CD14-positive monocyte (primary cell): ENCODE measurements around the gene SMURF2. TPM values are rescaled to one million over a fixed set of nuclear protein-coding genes. Genes with fewer than 3 reads are reported as not detected.

ENCODE experiments used
- DNase-seq, 3 donors: peaks; one replicate each; pipeline ENCODE4 v3.0.0-alpha.2; 2011 to 2022
- H2AFZ ChIP-seq: 2 replicates; pipeline ENCODE4 v1.6.0; 2012; ENCODE audit warnings: mild to moderate bottlenecking, low read depth, low read length, inconsistent platforms; ENCODE audit not compliant: insufficient read depth, poor library complexity, severe bottlenecking
- H3K27ac ChIP-seq, 2 donors: 1 replicate in 1 of 2; 2 replicates in 1 of 2; pipeline ENCODE4 v1.5.1; 2012 to 2013; ENCODE audit warnings: low read length in 2 of 2, control low read depth in 1 of 2, inconsistent platforms in 1 of 2, low read depth in 1 of 2, mild to moderate bottlenecking in 1 of 2
- H3K27me3 ChIP-seq, 2 donors: one replicate each; pipeline versions ENCODE4 v1.6.0 to v1.6.1; 2011 to 2013; ENCODE audit warnings: low read length in 2 of 2; ENCODE audit not compliant: control insufficient read depth in 2 of 2, insufficient read depth in 2 of 2
- H3K36me3 ChIP-seq, 2 donors: replicated peaks in 1 of 2; 1 replicate in 1 of 2; 2 replicates in 1 of 2; pipeline versions ENCODE4 v1.5.1 to v1.6.1; 2012 to 2013; ENCODE audit warnings: low read length in 2 of 2, control low read depth in 1 of 2, inconsistent platforms in 1 of 2, mild to moderate bottlenecking in 1 of 2; ENCODE audit not compliant: insufficient read depth in 2 of 2, control insufficient read depth in 1 of 2
- H3K4me1 ChIP-seq, 2 donors: 1 replicate in 1 of 2; 2 replicates in 1 of 2; pipeline versions ENCODE4 v1.5.1 to v1.6.1; 2012 to 2013; ENCODE audit warnings: low read length in 2 of 2, control low read depth in 1 of 2, inconsistent platforms in 1 of 2, mild to moderate bottlenecking in 1 of 2, moderate library complexity in 1 of 2; ENCODE audit not compliant: insufficient read depth in 2 of 2, control insufficient read depth in 1 of 2
- H3K4me2 ChIP-seq: replicated peaks from 2 replicates; pipeline ENCODE3; 2012; ENCODE audit warnings: low read length, moderate library complexity, mild to moderate bottlenecking; ENCODE audit not compliant: poor library complexity, severe bottlenecking; ENCODE audit errors: extremely low read depth
- H3K4me3 ChIP-seq, 3 experiments: fragments of 200-600 bp in 1 of 3; sonication (generic) in 1 of 3; replicated peaks in 1 of 3; 1 replicate in 2 of 3; 2 replicates in 1 of 3; pipeline ENCODE4 v1.5.1; 2011 to 2013; ENCODE audit warnings: low read length in 3 of 3, mild to moderate bottlenecking in 3 of 3, control low read depth in 2 of 3, low read depth in 2 of 3, inconsistent platforms in 1 of 3, moderate library complexity in 1 of 3
- H3K79me2 ChIP-seq: 2 replicates; pipeline ENCODE4 v1.6.0; 2012; ENCODE audit warnings: mild to moderate bottlenecking, control low read depth, inconsistent platforms, low read length, moderate library complexity; ENCODE audit not compliant: insufficient read depth
- H3K9ac ChIP-seq: 2 replicates; pipeline ENCODE4 v1.6.0; 2017; ENCODE audit warnings: low read length, mild to moderate bottlenecking; ENCODE audit not compliant: insufficient read depth, poor library complexity, severe bottlenecking
- H3K9me3 ChIP-seq, 2 donors: replicated peaks in 1 of 2; 1 replicate in 1 of 2; 2 replicates in 1 of 2; pipeline versions ENCODE4 v1.5.1 to v1.6.1; 2012 to 2013; ENCODE audit warnings: low read length in 2 of 2, control low read depth in 1 of 2; ENCODE audit not compliant: control insufficient read depth in 1 of 2, insufficient read depth in 1 of 2
- H4K20me1 ChIP-seq: 2 replicates; pipeline ENCODE4 v1.6.0; 2012; ENCODE audit warnings: mild to moderate bottlenecking, low read length, control low read depth, moderate library complexity; ENCODE audit not compliant: insufficient read depth
- H3K27ac Mint-ChIP-seq, 7 donors: one replicate each; pipeline ENCODE4 v1.8.0; 2020; ENCODE audit warnings: mild to moderate bottlenecking in 7 of 7, mixed read lengths in 7 of 7, moderate library complexity in 6 of 7, inconsistent platforms in 2 of 7
- H3K27me3 Mint-ChIP-seq, 3 donors: one replicate each; pipeline ENCODE4 v1.8.0; 2021 to 2022; ENCODE audit warnings: low read depth in 3 of 3, mild to moderate bottlenecking in 3 of 3, mixed read lengths in 3 of 3, moderate library complexity in 3 of 3, inconsistent platforms in 1 of 3
- H3K36me3 Mint-ChIP-seq, 2 donors: one replicate each; pipeline ENCODE4 v1.8.0; 2020; ENCODE audit warnings: mixed read lengths in 2 of 2, inconsistent platforms in 1 of 2, mild to moderate bottlenecking in 1 of 2
- H3K4me1 Mint-ChIP-seq: one replicate; pipeline ENCODE4 v1.8.0; 2020; ENCODE audit warnings: mild to moderate bottlenecking, mixed read lengths
- H3K4me3 Mint-ChIP-seq, 2 donors: one replicate each; pipeline ENCODE4 v1.8.0; 2020; ENCODE audit warnings: mild to moderate bottlenecking in 2 of 2, mixed read lengths in 2 of 2, moderate library complexity in 1 of 2
- H3K9me3 Mint-ChIP-seq, 7 donors: one replicate each; pipeline ENCODE4 v1.8.0; 2020 to 2022; ENCODE audit warnings: mixed read lengths in 7 of 7, mild to moderate bottlenecking in 6 of 7, moderate library complexity in 6 of 7, inconsistent platforms in 2 of 7
- WGBS: methylation state at CpG from one replicate; pipeline ENCODE4 v1.1.5; 2013; ENCODE audit warnings: missing lambda C conversion rate; ENCODE audit not compliant: insufficient coverage; 5-methylcytosine and 5-hydroxymethylcytosine counted together
- intact Hi-C, 2 donors: fragments of 100-400 bp; cut with micrococcal nuclease; formaldehyde crosslinking; loops; one replicate each; pipeline versions ENCODE4 v1.15.0 to v1.15.1; 2023
- polyA plus RNA-seq, 3 donors: library from polyadenylated mRNA; depleted of rRNA in 1 of 3; unstranded in 2 of 3; stranded (reverse) in 1 of 3; fragments of 300-500 nt in 2 of 3; fragments of >200 nt in 1 of 3; fragmentation: Illumina TruSeq in 2 of 3; gene quantifications; 1 replicate in 2 of 3; 2 replicates in 1 of 3; pipeline ENCODE4 v1.2.3, GENCODE V29; 2012 to 2021
- TF ChIP-seq, protein P1 (sequence below): fragments of 200-600 bp; IDR thresholded peaks from one replicate; pipeline ENCODE4 v1.8.0; 2022; ENCODE audit warnings: antibody characterized with exemption, mild to moderate bottlenecking

Gene SMURF2
- polyA plus RNA-seq, 3 donors = 2.2 to 12.9 (median 4.5) TPM

DNA sequence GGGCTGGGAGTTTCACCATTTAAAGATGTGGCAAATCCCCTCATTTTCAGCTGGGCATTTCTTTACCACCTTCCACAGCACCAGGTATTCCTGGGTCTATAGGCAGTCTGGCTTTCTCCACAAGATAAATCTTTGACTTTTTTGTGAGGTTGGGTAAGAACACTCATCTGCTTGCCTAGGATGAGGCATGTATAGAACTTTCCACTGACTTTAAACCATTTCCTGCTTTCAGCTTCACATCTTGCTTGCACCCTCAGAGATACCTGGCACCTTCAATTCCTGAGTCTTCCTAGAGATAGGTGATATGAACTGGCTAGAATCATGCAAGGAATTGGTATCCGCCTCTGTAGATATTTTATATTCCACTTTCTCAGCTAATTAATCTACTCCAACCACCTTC lies 27.9 kb downstream of the SMURF2 start:
- no peaks in the 10 kb centered on the region for H3K9me3 Mint-ChIP-seq
- H3K36me3 ChIP-seq = no peaks in the 10 kb centered on the region
- H3K27me3 Mint-ChIP-seq = peaks cover 0 to 3% (median 0%) of the 10 kb centered on the region in 3 donors
- no peak for DNase-seq
- no peak overlapping the region for H3K4me3 Mint-ChIP-seq
- no peak overlapping the region for H3K4me3 ChIP-seq
- H3K9ac ChIP-seq = no peak overlapping the region
- H3K27ac Mint-ChIP-seq = peak overlapping the region in 1 of 7 donors; percentile 15
- H2AFZ ChIP-seq = no peak overlapping the region
- H3K9me3 ChIP-seq = no peaks in the 10 kb centered on the region
- H3K4me1 Mint-ChIP-seq = peaks cover 47% of the 10 kb centered on the region
- intact Hi-C loops = no loop called here
- peaks cover 92% of the 10 kb centered on the region for H3K79me2 ChIP-seq
- no peaks in the 10 kb centered on the region for H3K27me3 ChIP-seq
- no CpG with 5 or more reads among the region's 1 CpG for WGBS
- peaks cover 100% of the 10 kb centered on the region for H4K20me1 ChIP-seq
- H3K27ac ChIP-seq = no peak overlapping the region
- peaks cover 0 to 13% of the 10 kb centered on the region in 2 donors for H3K36me3 Mint-ChIP-seq
- no peak overlapping the region for H3K4me2 ChIP-seq
- H3K4me1 ChIP-seq = peaks cover 14 to 29% of the 10 kb centered on the region in 2 donors
- TF ChIP-seq, protein P1, sequence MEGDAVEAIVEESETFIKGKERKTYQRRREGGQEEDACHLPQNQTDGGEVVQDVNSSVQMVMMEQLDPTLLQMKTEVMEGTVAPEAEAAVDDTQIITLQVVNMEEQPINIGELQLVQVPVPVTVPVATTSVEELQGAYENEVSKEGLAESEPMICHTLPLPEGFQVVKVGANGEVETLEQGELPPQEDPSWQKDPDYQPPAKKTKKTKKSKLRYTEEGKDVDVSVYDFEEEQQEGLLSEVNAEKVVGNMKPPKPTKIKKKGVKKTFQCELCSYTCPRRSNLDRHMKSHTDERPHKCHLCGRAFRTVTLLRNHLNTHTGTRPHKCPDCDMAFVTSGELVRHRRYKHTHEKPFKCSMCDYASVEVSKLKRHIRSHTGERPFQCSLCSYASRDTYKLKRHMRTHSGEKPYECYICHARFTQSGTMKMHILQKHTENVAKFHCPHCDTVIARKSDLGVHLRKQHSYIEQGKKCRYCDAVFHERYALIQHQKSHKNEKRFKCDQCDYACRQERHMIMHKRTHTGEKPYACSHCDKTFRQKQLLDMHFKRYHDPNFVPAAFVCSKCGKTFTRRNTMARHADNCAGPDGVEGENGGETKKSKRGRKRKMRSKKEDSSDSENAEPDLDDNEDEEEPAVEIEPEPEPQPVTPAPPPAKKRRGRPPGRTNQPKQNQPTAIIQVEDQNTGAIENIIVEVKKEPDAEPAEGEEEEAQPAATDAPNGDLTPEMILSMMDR = no peak

DNA sequence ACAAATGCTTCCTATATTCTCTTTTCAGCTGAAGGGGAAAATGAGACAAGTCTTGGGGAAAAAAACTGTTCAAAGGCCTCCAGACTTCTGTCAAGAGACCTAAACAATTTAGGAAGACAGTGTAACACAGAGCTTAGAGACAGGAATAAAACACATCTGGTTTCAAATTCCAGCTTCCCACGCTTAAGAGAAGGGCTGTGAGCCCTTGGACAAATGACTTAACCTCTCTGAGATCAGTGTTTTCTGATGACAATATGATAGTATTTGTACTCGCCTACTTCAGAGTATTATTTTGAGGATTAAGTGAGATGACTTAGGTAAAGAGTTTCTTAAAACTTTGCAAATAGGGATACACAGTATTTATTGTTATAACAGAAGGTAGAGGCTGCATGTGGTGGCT lies 29.5 kb downstream of the SMURF2 start:
- no peaks in the 10 kb centered on the region for H3K9me3 Mint-ChIP-seq
- H3K27me3 ChIP-seq = no peaks in the 10 kb centered on the region
- H3K27ac Mint-ChIP-seq = peak overlapping the region in 1 of 7 donors; percentile 26
- DNase-seq = no peak
- peak overlapping the region in 1 of 2 donors; percentile 36 for H3K27ac ChIP-seq
- H3K36me3 Mint-ChIP-seq = peaks cover 0 to 7% of the 10 kb centered on the region in 2 donors
- WGBS = 100% methylated on average over 1 of the region's 2 CpGs
- H3K4me3 ChIP-seq = no peak overlapping the region
- H3K4me3 Mint-ChIP-seq = no peak overlapping the region
- H3K79me2 ChIP-seq = peaks cover 92% of the 10 kb centered on the region
- no peak overlapping the region for H3K9ac ChIP-seq
- no peaks in the 10 kb centered on the region for H3K9me3 ChIP-seq
- no peak overlapping the region for H3K4me2 ChIP-seq
- H2AFZ ChIP-seq = no peak overlapping the region
- TF ChIP-seq, protein P1 = no peak
- peaks cover 12 to 22% of the 10 kb centered on the region in 2 donors for H3K4me1 ChIP-seq
- intact Hi-C loops = no loop called here
- no peaks in the 10 kb centered on the region for H3K36me3 ChIP-seq
- H4K20me1 ChIP-seq = peaks cover 100% of the 10 kb centered on the region
- H3K4me1 Mint-ChIP-seq = peaks cover 54% of the 10 kb centered on the region
- H3K27me3 Mint-ChIP-seq = peaks cover 0 to 3% (median 0%) of the 10 kb centered on the region in 3 donors
